Measurements from ENCODE around the gene UBE2F.

Gene UBE2F

DNA sequence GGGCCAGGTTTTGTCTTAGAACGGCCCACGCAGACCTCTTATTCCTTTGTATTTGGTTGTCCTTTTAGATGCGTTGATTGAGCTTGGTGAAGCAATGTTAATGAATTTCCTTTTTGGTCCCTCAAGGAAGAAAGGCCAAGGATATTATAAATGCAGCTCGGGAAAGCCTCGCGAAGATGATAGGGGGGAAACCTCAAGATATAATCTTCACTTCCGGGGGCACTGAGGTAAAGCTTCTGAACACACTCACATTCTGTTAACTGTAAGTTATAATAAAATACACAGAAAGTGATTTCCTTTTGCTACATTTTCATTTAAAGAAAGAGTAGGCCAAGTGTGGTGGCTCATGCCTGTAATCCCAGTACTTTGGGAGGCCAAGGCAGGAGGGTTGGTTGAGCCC lies 101.1 kb downstream of the UBE2F start:
- Histone ChIP-seq H3K36me3 (peaks cover 81 to 97% (median 91%) of the 10 kb centered on the region in 11 experiments), H3K9ac (no peak overlapping the region), H3K4me1 (peaks cover 0 to 19% (median 14%) of the 10 kb centered on the region in 10 experiments; a peak in 12 of 20 replicates), H3K27ac (no peak overlapping the region), H3K4me3 (no peak overlapping the region), H4K20me1 (peaks cover 0 to 6% (median 0%) of the 10 kb centered on the region in 11 experiments; a peak in 1 of 22 replicates), H3K9me3 (replicated peaks in 1 of 11) (peaks cover 12 to 26% (median 17%) of the 10 kb centered on the region in 11 experiments), H3K4me2 (no peak overlapping the region), H3K27me3 (no peaks in the 10 kb centered on the region)
- TF ChIP-seq Cebpa-rat (IDR thresholded peaks at IDR 0.05): no peak

DNA sequence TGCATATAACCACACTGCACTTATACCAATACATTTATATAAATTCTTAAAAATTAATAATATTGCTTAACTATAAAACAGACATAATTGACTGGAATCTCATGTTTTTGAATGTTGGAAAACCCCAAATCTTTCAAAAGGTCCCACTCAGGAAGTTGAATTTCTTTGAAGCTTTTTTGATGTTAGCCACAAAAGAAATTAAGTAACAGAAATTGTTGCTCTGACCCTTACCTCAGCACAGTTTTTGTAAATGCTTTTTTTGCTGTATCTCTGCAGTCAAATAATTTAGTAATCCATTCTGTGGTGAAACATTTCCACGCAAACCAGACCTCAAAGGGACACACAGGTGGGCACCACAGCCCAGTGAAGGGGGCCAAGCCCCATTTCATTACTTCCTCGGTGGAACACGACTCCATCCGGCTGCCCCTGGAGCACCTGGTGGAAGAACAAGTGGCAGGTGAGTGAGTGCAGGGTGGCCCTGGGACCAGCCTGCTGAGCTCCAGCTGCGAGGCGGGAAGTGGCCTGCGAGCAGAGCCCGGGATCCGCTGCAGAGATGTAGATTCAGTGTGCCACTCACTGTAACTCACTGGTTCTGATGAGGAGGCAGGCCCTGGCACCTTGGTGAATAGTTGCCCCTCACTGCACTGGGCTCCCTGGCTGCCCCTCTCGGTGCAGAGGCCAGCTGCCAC lies 102.4 kb downstream of the UBE2F start:
- TF ChIP-seq Cebpa-rat (IDR thresholded peaks at IDR 0.05): no peak
- Histone ChIP-seq H3K4me2 (no peak overlapping the region; a peak in 2 of 22 replicates), H3K4me3 (no peak overlapping the region), H3K27ac (no peak overlapping the region), H3K4me1 (peaks cover 0 to 11% (median 5%) of the 10 kb centered on the region in 10 experiments; a peak in 4 of 20 replicates), H3K27me3 (no peaks in the 10 kb centered on the region), H4K20me1 (0 out of 22 replicates have a peak, but pooled peaks cover 0 to 6% (median 0%) of the 10 kb centered on the region in 11 experiments), H3K9me3 (replicated peaks in 1 of 11) (peaks cover 19 to 38% (median 28%) of the 10 kb centered on the region in 11 experiments), H3K9ac (no peak overlapping the region), H3K36me3 (peaks cover 92 to 100% (median 99%) of the 10 kb centered on the region in 11 experiments)

DNA sequence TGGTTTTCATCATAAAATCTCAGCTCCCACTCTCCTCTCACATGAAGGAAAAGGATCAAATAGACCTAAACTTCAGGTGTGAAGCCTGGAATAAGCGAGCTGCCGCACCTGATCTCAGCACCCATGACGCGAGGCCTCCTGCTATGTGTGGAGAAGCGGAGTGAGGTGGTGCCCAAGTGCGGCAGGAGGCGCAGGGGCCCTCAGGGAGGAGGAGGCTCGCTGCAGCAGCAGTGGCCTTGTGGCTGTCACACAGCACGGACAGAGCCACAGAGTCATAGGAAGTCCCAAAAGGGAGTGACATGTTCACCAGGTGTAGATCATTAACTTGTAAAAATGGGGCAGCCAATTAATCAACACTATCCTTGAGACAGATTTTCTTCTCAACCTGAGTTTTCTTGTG lies 103.1 kb downstream of the UBE2F start:
- H4K20me1 ChIP-seq: 0 out of 22 replicates have a peak, but pooled peaks cover 0 to 6% (median 0%) of the 10 kb centered on the region in 11 experiments
- peaks cover 91 to 100% (median 98%) of the 10 kb centered on the region in 11 experiments for H3K36me3 ChIP-seq
- no peak overlapping the region for H3K4me3 ChIP-seq
- no peak overlapping the region for H3K27ac ChIP-seq
- H3K27me3 ChIP-seq: no peaks in the 10 kb centered on the region
- peaks cover 19 to 43% (median 31%) of the 10 kb centered on the region in 11 experiments for H3K9me3 ChIP-seq (replicated peaks in 1 of 11)
- TF ChIP-seq Cebpa-rat (IDR thresholded peaks at IDR 0.05): no peak
- H3K4me2 ChIP-seq: no peak overlapping the region; a peak in 1 of 22 replicates
- H3K4me1 ChIP-seq: peaks cover 0 to 11% (median 5%) of the 10 kb centered on the region in 10 experiments; a peak in 4 of 20 replicates
- H3K9ac ChIP-seq: no peak overlapping the region

DNA sequence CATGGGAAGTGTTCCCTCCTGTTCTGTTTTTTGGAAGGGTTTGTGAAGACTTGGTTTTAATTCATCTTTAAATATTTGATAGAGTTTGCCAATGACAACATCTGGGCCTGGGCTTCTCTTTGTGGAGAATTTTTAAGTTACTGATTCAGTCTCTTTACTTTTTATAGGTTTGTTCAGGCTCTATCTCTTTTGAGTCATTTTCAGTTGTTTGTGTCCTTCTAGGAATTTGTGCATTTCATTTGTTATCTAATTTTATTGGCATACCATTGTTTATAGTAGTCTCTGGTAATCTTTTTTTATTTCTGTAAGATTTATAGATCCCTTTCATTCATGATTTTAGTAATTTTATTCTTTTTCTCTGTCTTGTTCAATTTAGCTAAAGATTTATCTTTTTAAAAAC lies 108.6 kb downstream of the UBE2F start:
- no peak overlapping the region for H3K9ac ChIP-seq
- no peak overlapping the region for H3K27ac ChIP-seq
- TF ChIP-seq Cebpa-rat (IDR thresholded peaks at IDR 0.05): no peak
- H3K4me1 ChIP-seq: no peaks in the 10 kb centered on the region
- no peaks in the 10 kb centered on the region for H3K27me3 ChIP-seq
- H4K20me1 ChIP-seq: no peaks in the 10 kb centered on the region
- peaks cover 62 to 90% (median 74%) of the 10 kb centered on the region in 11 experiments for H3K36me3 ChIP-seq
- H3K9me3 ChIP-seq (replicated peaks in 1 of 11): peaks cover 27 to 48% (median 38%) of the 10 kb centered on the region in 11 experiments
- no peak overlapping the region for H3K4me2 ChIP-seq
- H3K4me3 ChIP-seq: no peak overlapping the region

GRCh38 chr2:238077292-238077691 lies 110.5 kb downstream of the UBE2F start:
- Histone ChIP-seq H3K27ac (no peak overlapping the region), H4K20me1 (no peaks in the 10 kb centered on the region), H3K9me3 (replicated peaks in 1 of 11) (peaks cover 24 to 39% (median 36%) of the 10 kb centered on the region in 11 experiments), H3K27me3 (no peaks in the 10 kb centered on the region), H3K4me2 (no peak overlapping the region), H3K4me3 (no peak overlapping the region), H3K9ac (no peak overlapping the region), H3K36me3 (peaks cover 62 to 90% (median 74%) of the 10 kb centered on the region in 11 experiments), H3K4me1 (no peaks in the 10 kb centered on the region)
- TF ChIP-seq Cebpa-rat (IDR thresholded peaks at IDR 0.05): no peak

DNA sequence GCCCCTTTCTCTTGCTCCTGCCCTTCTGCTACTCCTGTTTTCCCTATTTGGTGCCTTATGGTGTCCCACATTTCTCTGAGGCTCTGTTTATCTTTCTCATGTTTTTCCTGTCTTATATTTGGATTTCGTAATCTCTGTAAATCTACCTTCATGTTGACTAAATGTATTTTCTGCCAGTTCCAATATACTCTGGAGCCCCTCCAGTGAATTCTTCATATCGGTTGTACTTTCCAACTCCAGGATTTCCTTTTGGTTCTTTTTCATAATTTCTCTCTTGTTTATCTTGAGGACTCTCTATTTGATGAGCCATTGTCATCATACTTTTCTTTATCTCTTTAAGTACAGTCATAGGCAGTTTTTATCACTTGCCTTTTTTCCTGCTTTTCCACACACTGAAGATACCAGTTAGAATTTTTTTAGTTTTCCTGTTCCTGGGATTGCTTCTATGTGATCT lies 113.1 kb downstream of the UBE2F start:
- TF ChIP-seq Cebpa-rat (IDR thresholded peaks at IDR 0.05): no peak
- no peak overlapping the region for H3K4me3 ChIP-seq

DNA sequence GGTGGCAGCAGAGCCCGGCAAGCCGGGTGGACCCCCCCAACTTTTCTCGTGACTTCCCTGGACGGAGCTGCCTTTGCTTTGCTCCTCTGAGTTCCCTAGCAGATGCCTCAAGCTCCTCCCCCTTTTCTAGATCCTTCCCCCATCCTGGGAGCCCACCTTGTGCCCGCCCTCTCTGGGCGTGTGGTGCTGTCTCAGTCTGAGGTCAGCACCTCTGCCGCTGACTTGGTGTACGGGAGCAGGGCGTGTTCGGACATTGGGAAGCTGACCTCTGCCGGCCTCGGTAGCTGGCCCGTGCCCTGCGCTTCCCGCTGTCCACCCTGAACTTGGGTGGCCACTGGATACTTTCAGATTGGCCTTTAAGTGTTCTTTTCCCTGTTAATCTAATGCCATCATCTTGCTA lies 113.7 kb downstream of the UBE2F start:
- TF ChIP-seq Cebpa-rat (IDR thresholded peaks at IDR 0.05): no peak
- Histone ChIP-seq H3K9ac (no peak overlapping the region), H3K36me3 (peaks cover 60 to 96% (median 77%) of the 10 kb centered on the region in 11 experiments), H3K27me3 (no peaks in the 10 kb centered on the region), H3K4me2 (no peak overlapping the region), H3K4me3 (no peak overlapping the region), H3K9me3 (replicated peaks in 1 of 11) (peaks cover 6 to 20% (median 14%) of the 10 kb centered on the region in 11 experiments; a peak in 18 of 22 replicates), H4K20me1 (no peaks in the 10 kb centered on the region), H3K4me1 (no peaks in the 10 kb centered on the region), H3K27ac (no peak overlapping the region)

More for the DNA sequence above, 113.1 kb downstream of the UBE2F start:
- Histone ChIP-seq H3K4me1 (no peaks in the 10 kb centered on the region), H3K9ac (no peak overlapping the region), H3K36me3 (peaks cover 60 to 90% (median 75%) of the 10 kb centered on the region in 11 experiments), H3K27me3 (no peaks in the 10 kb centered on the region), H4K20me1 (no peaks in the 10 kb centered on the region), H3K4me2 (no peak overlapping the region), H3K27ac (no peak overlapping the region), H3K9me3 (replicated peaks in 1 of 11) (peaks cover 6 to 20% (median 14%) of the 10 kb centered on the region in 11 experiments; a peak in 18 of 22 replicates)

DNA sequence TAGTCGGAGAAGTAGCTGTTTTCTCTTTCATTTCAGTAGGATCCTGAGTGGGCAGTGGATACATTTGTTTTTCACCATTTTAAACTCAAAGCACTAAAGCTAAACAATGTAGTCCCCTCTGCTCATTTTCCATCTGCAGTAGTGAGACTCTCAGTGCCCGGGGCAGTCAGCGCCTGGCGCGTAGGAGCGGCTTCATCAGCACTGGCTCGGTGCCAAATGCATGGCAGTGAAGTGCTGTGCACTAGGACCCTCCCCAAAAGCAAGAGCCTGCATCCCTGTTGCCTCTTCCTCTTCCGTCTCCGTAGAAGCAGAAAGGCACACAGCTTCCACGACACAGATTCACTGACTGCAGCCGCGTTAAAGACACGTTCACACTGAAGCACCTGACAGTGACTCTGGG lies 114.3 kb downstream of the UBE2F start:
- Histone ChIP-seq H3K27me3 (no peaks in the 10 kb centered on the region), H3K9ac (no peak overlapping the region), H3K4me2 (no peak overlapping the region), H3K4me3 (no peak overlapping the region), H4K20me1 (no peaks in the 10 kb centered on the region), H3K4me1 (peaks cover 0 to 1% (median 0%) of the 10 kb centered on the region in 10 experiments; a peak in 6 of 20 replicates), H3K36me3 (peaks cover 58 to 97% (median 75%) of the 10 kb centered on the region in 11 experiments), H3K9me3 (replicated peaks in 1 of 11) (peaks cover 6 to 18% (median 12%) of the 10 kb centered on the region in 11 experiments; a peak in 18 of 22 replicates), H3K27ac (no peak overlapping the region)
- no peak for TF ChIP-seq Cebpa-rat (IDR thresholded peaks at IDR 0.05)

GRCh38 chr2:238081561-238081960 lies 114.7 kb downstream of the UBE2F start:
- H3K9ac ChIP-seq: no peak overlapping the region
- peaks cover 0 to 5% (median 4%) of the 10 kb centered on the region in 10 experiments; a peak in 17 of 20 replicates for H3K4me1 ChIP-seq
- TF ChIP-seq Cebpa-rat (IDR thresholded peaks at IDR 0.05): no peak
- no peak overlapping the region for H3K4me2 ChIP-seq
- H3K27me3 ChIP-seq: no peaks in the 10 kb centered on the region
- H3K36me3 ChIP-seq: peaks cover 55 to 97% (median 74%) of the 10 kb centered on the region in 11 experiments
- peaks cover 4 to 15% (median 10%) of the 10 kb centered on the region in 11 experiments; a peak in 17 of 22 replicates for H3K9me3 ChIP-seq (replicated peaks in 1 of 11)
- no peaks in the 10 kb centered on the region for H4K20me1 ChIP-seq
- no peak overlapping the region for H3K27ac ChIP-seq
- H3K4me3 ChIP-seq: no peak overlapping the region
